HepG2 (cell line): ENCODE measurements around the gene ASNS.
"Not testable (repeated sequence)": the region's sequence is repeated elsewhere in the genome, so short reads cannot be mapped to it uniquely, and the experiment has no call there.

Source experiments
- ADNP ChIP-seq: sonication (generic); formaldehyde crosslinking; IDR thresholded peaks from 2 replicates; pipeline ENCODE4 v1.4.0; 2020; ENCODE audit warnings: missing genetic modification reagents
- JUN ChIP-seq: sonication (generic); formaldehyde crosslinking; IDR thresholded peaks from 2 replicates; pipeline ENCODE4 v1.4.0; 2020; ENCODE audit warnings: mild to moderate bottlenecking, missing genetic modification reagents
- SRF ChIP-seq: IDR thresholded peaks from 2 replicates; pipeline ENCODE4 v1.6.1; 2011; ENCODE audit warnings: mild to moderate bottlenecking, low read depth, low read length, moderate library complexity
- ZNF660 ChIP-seq: sonication (generic); formaldehyde crosslinking; IDR thresholded peaks from 2 replicates; pipeline ENCODE4 v1.5.1; 2020; ENCODE audit warnings: mild to moderate bottlenecking, low read depth, missing genetic modification reagents, borderline replicate concordance
- ZNF780A ChIP-seq: sonication (generic); formaldehyde crosslinking; IDR thresholded peaks from 2 replicates; pipeline ENCODE4 v1.8.0; 2022; ENCODE audit warnings: mild to moderate bottlenecking, missing genetic modification reagents, moderate library complexity
- ZNF792 ChIP-seq: IDR thresholded peaks from 2 replicates; pipeline ENCODE4 v1.6.1; 2016
- TF ChIP-seq, protein P1 (sequence below): sonication (generic); formaldehyde crosslinking; IDR thresholded peaks from 2 replicates; pipeline ENCODE4 v1.5.0; 2020; ENCODE audit warnings: mild to moderate bottlenecking, missing genetic modification reagents, moderate library complexity

DNA sequence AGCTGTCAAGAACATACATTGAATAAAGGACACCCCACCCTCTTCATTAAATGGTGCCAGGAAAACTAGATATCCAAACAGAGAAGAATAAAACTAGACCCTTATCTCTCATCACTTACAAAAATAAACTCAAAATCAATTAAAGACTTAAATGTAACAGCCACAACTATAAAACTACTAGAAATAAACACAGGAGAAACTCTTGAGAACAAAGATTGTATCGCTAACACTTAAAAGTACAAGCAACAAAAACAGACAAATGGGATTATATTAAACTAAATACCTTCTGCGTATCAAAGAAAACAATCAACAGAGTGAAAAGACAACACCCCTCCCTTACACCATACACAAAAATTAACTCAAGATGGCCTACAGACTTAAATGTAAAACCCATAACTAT is 24.7 kb upstream of the ASNS start:
- not testable (repeated sequence) for TF ChIP-seq ZNF792 (CRISPR knock-in tag); ADNP (CRISPR knock-in tag); SRF; ZNF780A (CRISPR knock-in tag); JUN (CRISPR knock-in tag); ZNF660 (CRISPR knock-in tag)
- TF ChIP-seq, protein P1, sequence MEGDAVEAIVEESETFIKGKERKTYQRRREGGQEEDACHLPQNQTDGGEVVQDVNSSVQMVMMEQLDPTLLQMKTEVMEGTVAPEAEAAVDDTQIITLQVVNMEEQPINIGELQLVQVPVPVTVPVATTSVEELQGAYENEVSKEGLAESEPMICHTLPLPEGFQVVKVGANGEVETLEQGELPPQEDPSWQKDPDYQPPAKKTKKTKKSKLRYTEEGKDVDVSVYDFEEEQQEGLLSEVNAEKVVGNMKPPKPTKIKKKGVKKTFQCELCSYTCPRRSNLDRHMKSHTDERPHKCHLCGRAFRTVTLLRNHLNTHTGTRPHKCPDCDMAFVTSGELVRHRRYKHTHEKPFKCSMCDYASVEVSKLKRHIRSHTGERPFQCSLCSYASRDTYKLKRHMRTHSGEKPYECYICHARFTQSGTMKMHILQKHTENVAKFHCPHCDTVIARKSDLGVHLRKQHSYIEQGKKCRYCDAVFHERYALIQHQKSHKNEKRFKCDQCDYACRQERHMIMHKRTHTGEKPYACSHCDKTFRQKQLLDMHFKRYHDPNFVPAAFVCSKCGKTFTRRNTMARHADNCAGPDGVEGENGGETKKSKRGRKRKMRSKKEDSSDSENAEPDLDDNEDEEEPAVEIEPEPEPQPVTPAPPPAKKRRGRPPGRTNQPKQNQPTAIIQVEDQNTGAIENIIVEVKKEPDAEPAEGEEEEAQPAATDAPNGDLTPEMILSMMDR = not testable (repeated sequence)
